Endodermal cell (in vitro differentiated cells): Measurements from ENCODE around the gene NUBP1. TPM values are rescaled to one million over a fixed set of nuclear protein-coding genes. Genes with fewer than 3 reads are reported as not detected.

Experiments
- DNase-seq: peaks from one replicate; pipeline ENCODE4 v3.0.0-alpha.2; 2017
- H3K27ac ChIP-seq: 2 replicates; pipeline ENCODE4 v1.5.1; 2013; ENCODE audit warnings: mild to moderate bottlenecking, low read depth, low read length, moderate library complexity
- H3K27me3 ChIP-seq: 2 replicates; pipeline ENCODE4 v1.6.1; 2013; ENCODE audit warnings: mild to moderate bottlenecking, low read length, moderate library complexity; ENCODE audit not compliant: insufficient read depth, control insufficient read depth, poor library complexity, severe bottlenecking
- H3K36me3 ChIP-seq: 2 replicates; pipeline ENCODE4 v1.7.0; 2013; ENCODE audit warnings: mild to moderate bottlenecking, low read length, moderate library complexity; ENCODE audit not compliant: control insufficient read depth, insufficient read depth
- H3K4me1 ChIP-seq: one replicate; pipeline ENCODE4 v1.7.0; 2013; ENCODE audit warnings: low read length; ENCODE audit not compliant: control insufficient read depth, insufficient read depth
- H3K4me3 ChIP-seq: 2 replicates; pipeline ENCODE4 v1.5.1; 2013; ENCODE audit warnings: mild to moderate bottlenecking, low read length, moderate library complexity
- H3K9ac ChIP-seq: 2 replicates; pipeline ENCODE4 v1.6.1; 2013; ENCODE audit warnings: mild to moderate bottlenecking, low read length, moderate library complexity; ENCODE audit not compliant: poor library complexity, severe bottlenecking; ENCODE audit errors: extremely low read depth
- H3K9me3 ChIP-seq: 2 replicates; pipeline ENCODE4 v1.6.1; 2013; ENCODE audit warnings: mild to moderate bottlenecking, low read length, moderate library complexity; ENCODE audit not compliant: control insufficient read depth
- H3K27ac Mint-ChIP-seq: 2 replicates; pipeline ENCODE4 v1.8.0; 2020; ENCODE audit warnings: mixed read lengths
- H3K27me3 Mint-ChIP-seq: 2 replicates; pipeline ENCODE4 v1.8.0; 2021; ENCODE audit warnings: mild to moderate bottlenecking, mixed read lengths; ENCODE audit not compliant: insufficient read depth
- H3K36me3 Mint-ChIP-seq: 2 replicates; pipeline ENCODE4 v1.8.0; 2020; ENCODE audit warnings: low read depth, mixed read lengths
- H3K4me1 Mint-ChIP-seq: 2 replicates; pipeline ENCODE4 v1.8.0; 2020; ENCODE audit warnings: mixed read lengths
- H3K4me3 Mint-ChIP-seq: 2 replicates; pipeline ENCODE4 v1.8.0; 2020; ENCODE audit warnings: mild to moderate bottlenecking, moderate library complexity, mixed read lengths
- H3K9me3 Mint-ChIP-seq: 2 replicates; pipeline ENCODE4 v1.8.0; 2020; ENCODE audit warnings: mild to moderate bottlenecking, mixed read lengths
- CTCF ChIP-seq: fragments of 200-600 bp; sonication (generic); conservative IDR thresholded peaks from 2 replicates; pipeline ENCODE4 v1.5.0; 2021; ENCODE audit warnings: antibody characterized with exemption, mild to moderate bottlenecking
- WGBS, 2 experiments: methylation state at CpG; one replicate each; pipeline versions ENCODE4 v1.1.5 to v1.1.7; 2013; ENCODE audit warnings: missing lambda C conversion rate in 2 of 2, mixed read lengths in 1 of 2; ENCODE audit not compliant: insufficient coverage in 1 of 2, insufficient read length in 1 of 2; 5-methylcytosine and 5-hydroxymethylcytosine counted together
- total RNA-seq, 2 donors: library from RNA; stranded (reverse); fragmentation: NEBNext Ultra II Directional in 1 of 2; extraction: Animal tissue kit (Norgen Biotek cat#: 25700) in 1 of 2; gene quantifications; 2 replicates in 1 of 2; 3 replicates in 1 of 2; pipeline ENCODE4 v1.2.1, GENCODE V29; 2021

Gene NUBP1
- total RNA-seq, 2 donors from 2014 or later, result 22.4 to 26.3 TPM

- Mint-ChIP-seq H3K27me3 (no peaks in the 10 kb centered on the region), H3K27ac (no peak overlapping the region), H3K4me1 (no peaks in the 10 kb centered on the region), H3K36me3 (peaks cover 78% of the 10 kb centered on the region), H3K9me3 (no peaks in the 10 kb centered on the region), H3K4me3 (no peak overlapping the region)
- no peaks in the 10 kb centered on the region for H3K4me1 ChIP-seq
- 96 to 99% methylated on average over 8 of the region's 8 CpGs for WGBS, 2 experiments
- DNase-seq, result no peak
- H3K27ac ChIP-seq, result no peak overlapping the region
- H3K9ac ChIP-seq, result no peak overlapping the region
- H3K27me3 ChIP-seq, result no peaks in the 10 kb centered on the region
- no peak for TF ChIP-seq CTCF
- H3K4me3 ChIP-seq, result no peak overlapping the region
- peaks cover 51% of the 10 kb centered on the region for H3K36me3 ChIP-seq
- no peaks in the 10 kb centered on the region for H3K9me3 ChIP-seq
Measured at GRCh38 chr16:10761373-10761772, 17.7 kb downstream of the NUBP1 start.

- no peak overlapping the region for H3K27ac Mint-ChIP-seq
- WGBS, 2 experiments, result 94 to 96% methylated on average over 12 to 35 of the region's 35 CpGs
- no peaks in the 10 kb centered on the region for H3K27me3 Mint-ChIP-seq
- Histone ChIP-seq H3K4me1 (no peaks in the 10 kb centered on the region), H3K9ac (no peak overlapping the region), H3K9me3 (no peaks in the 10 kb centered on the region), H3K27ac (no peak overlapping the region), H3K27me3 (no peaks in the 10 kb centered on the region), H3K36me3 (peaks cover 45% of the 10 kb centered on the region), H3K4me3 (no peak overlapping the region)
- H3K4me1 Mint-ChIP-seq, result no peaks in the 10 kb centered on the region
- no peak for TF ChIP-seq CTCF
- no peak overlapping the region for H3K4me3 Mint-ChIP-seq
- no peaks in the 10 kb centered on the region for H3K9me3 Mint-ChIP-seq
- H3K36me3 Mint-ChIP-seq, result peaks cover 74% of the 10 kb centered on the region
- no peak for DNase-seq
Measured at GRCh38 chr16:10762336-10763016, 18.8 kb downstream of the NUBP1 start.

GRCh38 chr16:10763456-10763855 is 19.8 kb downstream of the NUBP1 start:
- H3K36me3 ChIP-seq, result peaks cover 35% of the 10 kb centered on the region
- H3K9ac ChIP-seq, result no peak overlapping the region
- H3K9me3 ChIP-seq, result no peaks in the 10 kb centered on the region
- H3K27me3 ChIP-seq, result no peaks in the 10 kb centered on the region
- Mint-ChIP-seq H3K27ac (no peak overlapping the region), H3K27me3 (no peaks in the 10 kb centered on the region), H3K4me1 (no peaks in the 10 kb centered on the region), H3K9me3 (no peaks in the 10 kb centered on the region), H3K4me3 (no peak overlapping the region), H3K36me3 (peaks cover 64% of the 10 kb centered on the region)
- 87 to 97% methylated on average over 5 to 7 of the region's 7 CpGs for WGBS, 2 experiments
- no peak overlapping the region for H3K27ac ChIP-seq
- H3K4me1 ChIP-seq, result no peaks in the 10 kb centered on the region
- no peak overlapping the region for H3K4me3 ChIP-seq
- no peak for DNase-seq
- TF ChIP-seq CTCF, result no peak
